GM12878 (cell line): ENCODE data around the gene GALNT9. TPM values are rescaled to one million over a fixed set of nuclear protein-coding genes. Genes with fewer than 3 reads are reported as not detected.

ENCODE experiments used
- ATAC-seq: fragments of 200-7000 bp; cut with Tn5 transposase; 3 replicates; pipeline ENCODE4 v1.9.1; 2020; ENCODE audit warnings: mild to moderate bottlenecking, moderate library complexity
- BruUV-seq: library from RNA; stranded (reverse); fragments of 400-500 nt; replicated peaks from 2 replicates; lab custom pipeline; 2021; lab: Mats Ljungman, UMichigan
- CTCF ChIA-PET: fragments of 300-600 bp; sonication (Branson Sonifier 250); formaldehyde crosslinking; extraction: SDS; loops from one replicate; lab custom pipeline; 2021; ENCODE audit warnings: inconsistent platforms; lab: Yijun Ruan, JAX
- POLR2A ChIA-PET: fragments of 350-600 bp; formaldehyde crosslinking; extraction: SDS; loops from one replicate; lab custom pipeline; 2021; ENCODE audit warnings: inconsistent platforms; lab: Charles Lee
- RAD21 ChIA-PET: fragments of 300-600 bp; sonication (Branson Sonifier 250); formaldehyde crosslinking; loops from one replicate; lab custom pipeline; 2023; ENCODE audit warnings: antibody characterized with exemption; ENCODE audit not compliant: unreplicated experiment; lab: Charles Lee
- SMC1A ChIA-PET: fragments of 300-600 bp; sonication (Branson Sonifier 250); formaldehyde crosslinking; loops from one replicate; lab custom pipeline; 2023; ENCODE audit not compliant: unreplicated experiment, uncharacterized antibody; lab: Charles Lee
- DNase-seq: peaks from one replicate; pipeline ENCODE4 v3.0.0-alpha.2; 2011; ENCODE audit warnings: low read depth, low spot score
- FAIRE-seq: peaks from 3 replicates; lab custom pipeline; 2011; peaks lifted over from hg19 to GRCh38; lab: Jason Lieb, UNC
- H2AFZ ChIP-seq: 2 replicates; pipeline ENCODE4 v1.6.0; 2011; ENCODE audit warnings: low read depth, low read length, control low read depth; ENCODE audit not compliant: control insufficient read depth
- H3K27ac ChIP-seq: 2 replicates; pipeline ENCODE4 v1.5.1; 2011; ENCODE audit warnings: control low read depth; ENCODE audit not compliant: control insufficient read depth, insufficient read depth
- H3K27me3 ChIP-seq, 2 experiments: replicated peaks in 1 of 2; 2 replicates each; pipeline versions ENCODE4 v1.6.0 to v1.6.1; 2011; ENCODE audit warnings: low read length in 1 of 2; ENCODE audit not compliant: control insufficient read depth in 2 of 2, insufficient read depth in 2 of 2
- H3K36me3 ChIP-seq, 2 experiments: 2 replicates each; pipeline ENCODE4 v1.5.1; 2011; ENCODE audit warnings: low read length in 1 of 2; ENCODE audit not compliant: control insufficient read depth in 2 of 2, insufficient read depth in 2 of 2
- H3K4me1 ChIP-seq: 2 replicates; pipeline ENCODE4 v1.6.1; 2011; ENCODE audit warnings: mild to moderate bottlenecking, low read length, moderate library complexity, mixed read lengths; ENCODE audit not compliant: control insufficient read depth, insufficient read depth
- H3K4me2 ChIP-seq: 2 replicates; pipeline ENCODE4 v1.6.0; 2011; ENCODE audit warnings: control low read depth; ENCODE audit not compliant: control insufficient read depth, insufficient read depth
- H3K4me3 ChIP-seq: fragments of 200-600 bp; sonication (generic); 2 replicates; pipeline ENCODE4 v1.5.1; 2016
- H3K79me2 ChIP-seq: 2 replicates; pipeline ENCODE4 v1.6.0; 2011; ENCODE audit warnings: low read length; ENCODE audit not compliant: control insufficient read depth, insufficient read depth
- H3K9ac ChIP-seq: 2 replicates; pipeline ENCODE4 v1.8.0; 2011; ENCODE audit warnings: low read length, control low read depth, mixed read lengths; ENCODE audit not compliant: control insufficient read depth, insufficient read depth
- H3K9me3 ChIP-seq: replicated peaks from 3 replicates; pipeline ENCODE4 v1.5.1; 2011; ENCODE audit warnings: mild to moderate bottlenecking, low read length; ENCODE audit not compliant: control insufficient read depth, insufficient read depth
- H4K20me1 ChIP-seq: 2 replicates; pipeline ENCODE4 v1.6.0; 2011; ENCODE audit not compliant: control insufficient read depth, insufficient read depth
- ATF2 ChIP-seq: IDR thresholded peaks from 2 replicates; pipeline ENCODE4 v1.6.1; 2012; ENCODE audit warnings: low read length, inconsistent platforms
- CHD1 ChIP-seq: IDR thresholded peaks from 2 replicates; pipeline ENCODE4 v1.6.1; 2012; ENCODE audit warnings: low read depth, low read length, improper control_type of control experiment
- CHD2 ChIP-seq: IDR thresholded peaks from 2 replicates; pipeline ENCODE4 v1.6.1; 2011; ENCODE audit warnings: low read depth, low read length, improper control_type of control experiment, borderline replicate concordance
- E2F8 ChIP-seq: fragments of 450-650 bp; IDR thresholded peaks from 2 replicates; pipeline ENCODE4 v1.6.1; 2018; ENCODE audit warnings: mild to moderate bottlenecking, low read depth, moderate library complexity; ENCODE audit not compliant: partially characterized antibody
- ETV6 ChIP-seq, 2 experiments: fragments of 450-650 bp in 1 of 2; IDR thresholded peaks in 1 of 2; conservative IDR thresholded peaks in 1 of 2; 2 replicates each; pipeline ENCODE4 v1.6.1; 2014; ENCODE audit warnings: antibody characterized with exemption in 1 of 2, borderline replicate concordance in 1 of 2, low read depth in 1 of 2, mild to moderate bottlenecking in 1 of 2, moderate library complexity in 1 of 2
- FOS ChIP-seq: IDR thresholded peaks from 3 replicates; pipeline ENCODE4 v1.6.1; 2011; ENCODE audit warnings: borderline replicate concordance; ENCODE audit not compliant: insufficient read length; ENCODE audit errors: extremely low read depth
- HDAC2 ChIP-seq: fragments of 200-600 bp; sonication (generic); IDR thresholded peaks from 2 replicates; pipeline ENCODE4 v1.6.1; 2017
- NBN ChIP-seq: fragments of 450-650 bp; IDR thresholded peaks from 2 replicates; pipeline ENCODE4 v1.6.1; 2016
- POLR2A ChIP-seq: IDR thresholded peaks from 2 replicates; pipeline ENCODE4 v1.6.1; 2011; ENCODE audit warnings: low read depth, mild to moderate bottlenecking, low read length
- SMAD1 ChIP-seq: fragments of 450-650 bp; IDR thresholded peaks from 2 replicates; pipeline ENCODE4 v1.6.1; 2018; ENCODE audit warnings: mild to moderate bottlenecking, low read depth; ENCODE audit not compliant: partially characterized antibody
- SMARCA5 ChIP-seq: fragments of 450-650 bp; IDR thresholded peaks from 2 replicates; pipeline ENCODE4 v1.6.1; 2017; ENCODE audit warnings: mild to moderate bottlenecking
- TCF7 ChIP-seq: IDR thresholded peaks from 2 replicates; pipeline ENCODE4 v1.6.1; 2014; ENCODE audit warnings: antibody characterized with exemption, borderline replicate concordance
- ZNF274 ChIP-seq: IDR thresholded peaks from one replicate; pipeline ENCODE4 v1.8.0; 2011; ENCODE audit not compliant: insufficient read length, insufficient read depth
- WGBS: methylation state at CpG from one replicate; pipeline ENCODE4 v1.1.6; 2016; ENCODE audit warnings: low lambda C conversion rate; ENCODE audit not compliant: insufficient replicate concordance, insufficient coverage; ENCODE audit errors: missing lambda C conversion rate; 5-methylcytosine and 5-hydroxymethylcytosine counted together
- in situ Hi-C: fragments of 300-500 bp; cut with MboI; formaldehyde crosslinking; loops from 9 replicates; pipeline ENCODE4 v1.14.3; 2018; ENCODE audit warnings: mixed read lengths
- intact Hi-C: fragments of 100-400 bp; cut with micrococcal nuclease; formaldehyde crosslinking; loops from one replicate; pipeline ENCODE4 v1.14.2; 2022; ENCODE audit not compliant: unreplicated experiment
- polyA plus RNA-seq, 11 experiments: library from polyadenylated mRNA; depleted of rRNA in 4 of 11; unstranded in 6 of 11; stranded (reverse) in 5 of 11; fragments of >200 nt; fragmentation: Nextera tagmentation in 4 of 11; fragmentation: Illumina TruSeq in 1 of 11; extraction: Ambion mirVana in 4 of 11; extraction: Trizol in 1 of 11; gene quantifications; 1 replicate in 1 of 11; 2 replicates in 10 of 11; pipeline versions ENCODE4 v1.2.1 to v1.2.3, GENCODE V29; 2011 to 2016; ENCODE audit warnings: inconsistent platforms in 2 of 11, missing spikeins in 2 of 11, low read depth in 1 of 11
- total RNA-seq, 4 experiments: library from RNA; depleted of rRNA in 3 of 4; stranded (reverse); fragments of >200 nt in 3 of 4; fragmentation: Illumina TruSeq in 1 of 4; extraction: Trizol in 1 of 4; gene quantifications; 2 replicates each; pipeline versions ENCODE4 v1.2.1 to v1.2.3, GENCODE V29; 2013 to 2021
- TF ChIP-seq, protein P1 (sequence below): IDR thresholded peaks from 2 replicates; pipeline ENCODE4 v1.6.1; 2012; ENCODE audit warnings: improper control_type of control experiment, low read depth, low read length; ENCODE audit not compliant: insufficient replicate concordance

The GALNT9 gene
- total and polyA plus RNA-seq, 10 of the 15 experiments (the other 5 are each of a cell fraction or from before 2014, with no cell fraction given): 0.04 TPM; not detected in 9

GRCh38 chr12:132270516-132270915 lies 58.9 kb downstream of the GALNT9 start (continued):
- TF ChIP-seq, protein P1, sequence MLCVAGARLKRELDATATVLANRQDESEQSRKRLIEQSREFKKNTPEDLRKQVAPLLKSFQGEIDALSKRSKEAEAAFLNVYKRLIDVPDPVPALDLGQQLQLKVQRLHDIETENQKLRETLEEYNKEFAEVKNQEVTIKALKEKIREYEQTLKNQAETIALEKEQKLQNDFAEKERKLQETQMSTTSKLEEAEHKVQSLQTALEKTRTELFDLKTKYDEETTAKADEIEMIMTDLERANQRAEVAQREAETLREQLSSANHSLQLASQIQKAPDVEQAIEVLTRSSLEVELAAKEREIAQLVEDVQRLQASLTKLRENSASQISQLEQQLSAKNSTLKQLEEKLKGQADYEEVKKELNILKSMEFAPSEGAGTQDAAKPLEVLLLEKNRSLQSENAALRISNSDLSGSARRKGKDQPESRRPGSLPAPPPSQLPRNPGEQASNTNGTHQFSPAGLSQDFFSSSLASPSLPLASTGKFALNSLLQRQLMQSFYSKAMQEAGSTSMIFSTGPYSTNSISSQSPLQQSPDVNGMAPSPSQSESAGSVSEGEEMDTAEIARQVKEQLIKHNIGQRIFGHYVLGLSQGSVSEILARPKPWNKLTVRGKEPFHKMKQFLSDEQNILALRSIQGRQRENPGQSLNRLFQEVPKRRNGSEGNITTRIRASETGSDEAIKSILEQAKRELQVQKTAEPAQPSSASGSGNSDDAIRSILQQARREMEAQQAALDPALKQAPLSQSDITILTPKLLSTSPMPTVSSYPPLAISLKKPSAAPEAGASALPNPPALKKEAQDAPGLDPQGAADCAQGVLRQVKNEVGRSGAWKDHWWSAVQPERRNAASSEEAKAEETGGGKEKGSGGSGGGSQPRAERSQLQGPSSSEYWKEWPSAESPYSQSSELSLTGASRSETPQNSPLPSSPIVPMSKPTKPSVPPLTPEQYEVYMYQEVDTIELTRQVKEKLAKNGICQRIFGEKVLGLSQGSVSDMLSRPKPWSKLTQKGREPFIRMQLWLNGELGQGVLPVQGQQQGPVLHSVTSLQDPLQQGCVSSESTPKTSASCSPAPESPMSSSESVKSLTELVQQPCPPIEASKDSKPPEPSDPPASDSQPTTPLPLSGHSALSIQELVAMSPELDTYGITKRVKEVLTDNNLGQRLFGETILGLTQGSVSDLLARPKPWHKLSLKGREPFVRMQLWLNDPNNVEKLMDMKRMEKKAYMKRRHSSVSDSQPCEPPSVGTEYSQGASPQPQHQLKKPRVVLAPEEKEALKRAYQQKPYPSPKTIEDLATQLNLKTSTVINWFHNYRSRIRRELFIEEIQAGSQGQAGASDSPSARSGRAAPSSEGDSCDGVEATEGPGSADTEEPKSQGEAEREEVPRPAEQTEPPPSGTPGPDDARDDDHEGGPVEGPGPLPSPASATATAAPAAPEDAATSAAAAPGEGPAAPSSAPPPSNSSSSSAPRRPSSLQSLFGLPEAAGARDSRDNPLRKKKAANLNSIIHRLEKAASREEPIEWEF: no peak
- TF ChIP-seq CHD1: no peak
- TF ChIP-seq SMAD1: no peak

DNA sequence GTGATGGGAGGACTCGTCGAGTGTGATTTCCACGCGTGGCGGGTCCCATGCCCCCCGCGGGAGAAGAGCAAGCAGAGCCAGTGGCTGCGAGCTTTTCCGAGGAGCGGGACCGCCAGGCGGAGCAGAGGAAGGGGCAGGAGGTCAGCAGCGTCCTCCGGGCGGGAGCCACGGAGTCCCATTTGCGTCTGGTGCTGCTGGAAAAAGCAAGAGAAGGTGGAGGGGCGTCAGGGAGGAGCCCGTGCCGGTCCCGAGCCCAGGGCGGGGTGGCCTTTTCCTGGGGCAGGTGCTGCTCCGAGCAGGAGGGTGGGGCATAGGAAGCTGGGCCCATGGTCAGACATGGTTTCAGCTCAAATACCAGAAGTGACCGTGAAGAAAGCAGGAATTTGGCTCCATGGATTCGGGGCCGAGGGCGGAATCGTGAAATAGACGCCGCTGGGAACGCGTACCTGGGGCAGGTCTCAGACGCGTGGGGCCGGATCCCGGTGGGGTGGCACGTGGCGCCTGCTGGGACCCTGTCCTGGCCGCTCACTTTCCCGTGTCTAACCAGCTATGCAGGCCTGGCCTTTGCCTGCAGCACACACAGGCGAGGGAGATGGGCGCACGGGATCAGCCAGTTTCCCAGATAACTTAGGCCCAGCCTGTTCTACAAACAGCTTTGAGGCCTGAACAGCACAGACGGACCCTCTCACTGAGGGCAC lies 60.0 kb downstream of the GALNT9 start:
- intact Hi-C loops: no loop called here
- TF ChIP-seq TCF7: no peak
- TF ChIP-seq ETV6 (conservative IDR thresholded peaks at IDR 0.05 in 1 of 2, IDR thresholded peaks at IDR 0.05 in 1 of 2; ENCODE audit: borderline replicate concordance in 1 of 2, low read depth in 1 of 2): no peak
- no peak for TF ChIP-seq CHD2
- TF ChIP-seq SMARCA5: no peak
- TF ChIP-seq E2F8: no peak
- no peak for TF ChIP-seq POLR2A
- TF ChIP-seq ATF2: no peak
- TF ChIP-seq ZNF274: no peak
- no peak for TF ChIP-seq NBN
- TF ChIP-seq HDAC2: no peak
- no peak for TF ChIP-seq FOS

More for the DNA sequence above, 60.0 kb downstream of the GALNT9 start:
- RAD21 ChIA-PET: no interaction called here
- no peaks in the 10 kb centered on the region for H3K79me2 ChIP-seq
- no TSS peak for BruUV-seq
- CTCF ChIA-PET: no interaction called here
- in situ Hi-C loops: no loop called here
- no peaks in the 10 kb centered on the region for H3K4me1 ChIP-seq
- no peaks in the 10 kb centered on the region for H4K20me1 ChIP-seq
- ATAC-seq: no peak
- no peak overlapping the region for H3K4me3 ChIP-seq
- no peak overlapping the region for H3K4me2 ChIP-seq
- no peaks in the 10 kb centered on the region; a peak in 1 of 4 replicates for H3K27me3 ChIP-seq
- WGBS: 57% methylated on average over 36 of the region's 44 CpGs
- no peak for DNase-seq
- no peak for FAIRE-seq
- SMC1A ChIA-PET: no interaction called here
- no peak overlapping the region for H3K27ac ChIP-seq
- no peaks in the 10 kb centered on the region; the same call in 2 of the 3 replicates for H3K9me3 ChIP-seq
- no peak overlapping the region for H3K9ac ChIP-seq
- H2AFZ ChIP-seq: no peak overlapping the region
- POLR2A ChIA-PET: no interaction called here
- no peaks in the 10 kb centered on the region for H3K36me3 ChIP-seq
